ENCODE data around the gene CDK16. TPM values are rescaled to one million over a fixed set of nuclear protein-coding genes. Genes with fewer than 3 reads are reported as not detected.

CDK16 gene
- total and polyA plus RNA-seq, 2 of the 13 experiments (the other 11 are each of a cell fraction or from before 2014, with no cell fraction given), result 64.5 to 225 TPM

GRCh38 chrX:47193475-47194193, 24.8 kb upstream of the CDK16 start, which contains the start of gene UBA1 (continued):
- TF ChIP-seq ATF4 (CRISPR knock-in tag; IDR thresholded peaks at IDR 0.05) (0 out of 4 replicates have a peak, but pooled peaks of 1 of the 2 experiments have one; percentile 30), ZFP91 (CRISPR knock-in tag; IDR thresholded peaks at IDR 0.05; ENCODE audit: borderline replicate concordance) (peak; percentile 56; the same call in 1 of the 2 replicates), IKZF1 (IDR thresholded peaks at IDR 0.05) (no peak), ZNF441 (CRISPR knock-in tag; IDR thresholded peaks at IDR 0.05; ENCODE audit: borderline replicate concordance) (no peak), BCL6 (CRISPR knock-in tag; IDR thresholded peaks at IDR 0.05) (no peak), SOX6 (IDR thresholded peaks at IDR 0.05) (no peak), SOX6 (CRISPR knock-in tag; IDR thresholded peaks at IDR 0.05) (peak; percentile 31), MYC (CRISPR knock-in tag; IDR thresholded peaks at IDR 0.05; ENCODE audit: borderline replicate concordance) (no peak), HOXD1 (CRISPR knock-in tag; IDR thresholded peaks at IDR 0.05) (no peak), ZNF678 (CRISPR knock-in tag; IDR thresholded peaks at IDR 0.05) (no peak), CEBPB (IDR thresholded peaks at IDR 0.05; ENCODE audit: borderline replicate concordance, low read depth, low read length) (no peak), PHF20 (CRISPR knock-in tag; IDR thresholded peaks at IDR 0.05) (no peak), HNF1B (CRISPR knock-in tag; IDR thresholded peaks at IDR 0.05) (peak; percentile 75), ARNTL (CRISPR knock-in tag; IDR thresholded peaks at IDR 0.05) (0 out of 2 replicates have a peak, but pooled peaks have one; percentile 28), SIN3A (IDR thresholded peaks at IDR 0.05; ENCODE audit: borderline replicate concordance, low read depth, low read length) (peak; percentile 23; the same call in 1 of the 2 replicates), ZHX2 (IDR thresholded peaks at IDR 0.05; ENCODE audit: low read depth) (0 out of 2 replicates have a peak, but pooled peaks have one; percentile 30), ZHX2 (CRISPR knock-in tag; IDR thresholded peaks at IDR 0.05; ENCODE audit: borderline replicate concordance) (no peak), SCMH1 (CRISPR knock-in tag; IDR thresholded peaks at IDR 0.05; ENCODE audit: borderline replicate concordance) (no peak)

All from HepG2 (cell line).